Measurements from ENCODE around the gene GRM8.

DNA sequence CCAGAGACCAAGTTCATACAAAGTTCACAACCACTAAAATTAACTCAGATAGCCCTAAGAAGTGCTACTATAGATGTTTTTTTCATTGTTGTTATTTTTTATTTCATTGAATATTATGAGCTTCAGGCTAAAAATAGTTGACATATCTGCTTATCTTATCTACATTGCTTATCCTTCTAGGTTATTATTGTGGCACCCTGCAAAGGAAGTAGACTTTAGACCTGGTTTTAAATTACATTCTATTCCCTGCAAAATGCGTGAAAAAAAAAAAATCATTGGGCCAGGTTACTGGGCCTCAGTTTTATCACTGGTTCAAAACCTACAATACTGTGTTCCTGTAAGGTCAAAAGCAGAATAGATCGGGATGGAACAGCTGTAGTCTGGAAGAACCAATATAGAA lies 811.0 kb downstream of the GRM8 start:
- no peak for TF ChIP-seq CTCF (IDR thresholded peaks at IDR 0.05)
- TF ChIP-seq POLR2A (IDR thresholded peaks at IDR 0.05), result no peak

Data from breast epithelium (tissue), 3 donors.